ENCODE measurements around the gene TAC3. TPM values are rescaled to one million over a fixed set of nuclear protein-coding genes. Genes with fewer than 3 reads are reported as not detected.
"Not testable (repeated sequence)": the region's sequence is repeated elsewhere in the genome, so short reads cannot be mapped to it uniquely, and the experiment has no call there.

Gene TAC3
- total and polyA plus RNA-seq, 8 donors = 0.31 to 1.1 (median 0.73) TPM; not detected in 2

DNA sequence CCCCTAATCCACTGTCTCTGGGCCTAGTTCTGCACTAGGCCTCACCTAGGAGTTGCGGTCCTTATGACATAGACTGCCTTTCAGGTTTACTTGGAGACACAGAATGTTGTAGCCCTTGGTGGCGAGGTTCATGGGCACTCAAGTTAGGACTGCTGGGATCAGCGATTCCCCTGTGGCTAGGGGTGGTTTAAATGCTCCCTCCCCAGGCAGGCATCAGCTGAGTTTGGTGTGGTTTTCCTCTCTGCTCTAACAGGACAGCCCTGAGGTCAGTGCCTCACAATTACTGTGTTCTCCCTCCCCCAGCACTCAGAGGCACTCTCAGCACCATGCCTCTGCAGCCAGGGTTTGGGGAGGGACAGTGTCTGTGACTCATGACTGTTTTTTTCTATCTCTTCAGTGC is 36.7 kb downstream of the TAC3 start:
- Histone ChIP-seq H3K27me3 (no peaks in the 10 kb centered on the region), H3K36me3 (no peaks in the 10 kb centered on the region), H3K9me3 (no peaks in the 10 kb centered on the region), H3K27ac (no peak overlapping the region), H3K4me3 (no peak overlapping the region), H3K4me1 (no peaks in the 10 kb centered on the region)
- ATAC-seq = peak; percentile 56
- intact Hi-C loops (cut with DNase I) = no loop called here
- DNase-seq = no peak
- TF ChIP-seq, protein P1, sequence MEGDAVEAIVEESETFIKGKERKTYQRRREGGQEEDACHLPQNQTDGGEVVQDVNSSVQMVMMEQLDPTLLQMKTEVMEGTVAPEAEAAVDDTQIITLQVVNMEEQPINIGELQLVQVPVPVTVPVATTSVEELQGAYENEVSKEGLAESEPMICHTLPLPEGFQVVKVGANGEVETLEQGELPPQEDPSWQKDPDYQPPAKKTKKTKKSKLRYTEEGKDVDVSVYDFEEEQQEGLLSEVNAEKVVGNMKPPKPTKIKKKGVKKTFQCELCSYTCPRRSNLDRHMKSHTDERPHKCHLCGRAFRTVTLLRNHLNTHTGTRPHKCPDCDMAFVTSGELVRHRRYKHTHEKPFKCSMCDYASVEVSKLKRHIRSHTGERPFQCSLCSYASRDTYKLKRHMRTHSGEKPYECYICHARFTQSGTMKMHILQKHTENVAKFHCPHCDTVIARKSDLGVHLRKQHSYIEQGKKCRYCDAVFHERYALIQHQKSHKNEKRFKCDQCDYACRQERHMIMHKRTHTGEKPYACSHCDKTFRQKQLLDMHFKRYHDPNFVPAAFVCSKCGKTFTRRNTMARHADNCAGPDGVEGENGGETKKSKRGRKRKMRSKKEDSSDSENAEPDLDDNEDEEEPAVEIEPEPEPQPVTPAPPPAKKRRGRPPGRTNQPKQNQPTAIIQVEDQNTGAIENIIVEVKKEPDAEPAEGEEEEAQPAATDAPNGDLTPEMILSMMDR (IDR thresholded peaks at IDR 0.05) = no peak

DNA sequence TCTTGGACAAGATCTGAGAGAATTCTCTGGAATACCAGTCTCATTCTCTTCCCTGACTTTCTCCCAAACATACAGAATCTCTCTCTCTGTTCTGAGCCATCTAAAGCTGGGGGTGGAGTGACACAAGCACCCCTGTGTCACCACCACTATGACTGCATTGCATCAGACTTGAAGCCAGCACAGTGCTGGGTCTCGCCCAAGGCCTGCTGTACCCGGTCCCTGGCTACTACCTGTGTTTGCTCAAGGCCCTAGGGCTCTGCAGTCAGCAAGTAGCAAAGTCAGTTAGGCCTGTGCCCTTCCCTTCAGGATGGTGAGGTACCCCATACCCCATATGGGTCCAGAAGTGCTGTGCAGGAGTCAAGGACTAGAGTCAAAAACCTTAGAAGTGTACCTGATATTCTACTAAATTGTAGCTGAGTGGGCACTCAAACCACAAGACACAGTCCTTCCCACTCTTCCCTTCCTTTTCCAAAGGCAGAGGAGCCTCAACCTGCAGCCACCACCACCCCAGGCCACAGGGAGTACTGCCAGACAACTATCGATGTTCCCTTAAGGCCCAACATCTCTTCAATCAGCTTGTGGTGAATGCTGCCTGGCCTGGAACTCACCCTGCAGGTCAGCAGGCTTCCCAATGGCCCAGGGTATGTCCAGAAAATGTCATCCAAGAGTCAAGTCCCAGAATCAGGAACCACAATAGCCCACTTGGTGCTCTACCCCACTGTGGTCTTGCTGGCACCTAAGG is 37.8 kb downstream of the TAC3 start:
- ATAC-seq = peak; percentile 23
- no peaks in the 10 kb centered on the region for H3K9me3 ChIP-seq
- intact Hi-C loops (cut with DNase I) = no loop called here

DNA sequence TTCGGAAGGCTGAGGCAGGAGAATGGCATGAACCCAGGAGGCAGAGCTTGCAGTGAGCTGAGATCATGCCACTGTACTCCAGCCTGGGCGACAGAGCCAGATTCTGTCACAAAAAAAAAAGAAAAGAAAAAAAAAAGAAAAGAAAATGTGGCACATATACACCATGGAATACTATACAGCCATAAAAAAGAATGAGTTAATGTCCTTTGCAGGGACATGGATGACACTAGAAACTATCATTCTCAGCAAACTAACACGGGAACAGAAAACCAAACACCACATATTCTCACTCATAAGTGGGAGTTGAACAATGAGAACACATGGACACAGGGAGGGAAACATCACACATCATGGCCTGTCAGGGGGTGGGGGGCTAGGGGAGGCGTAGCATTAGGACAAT is 39.0 kb downstream of the TAC3 start:
- H3K36me3 ChIP-seq; H3K4me3 ChIP-seq; ATAC-seq; DNase-seq; H3K9me3 ChIP-seq; H3K4me1 ChIP-seq; H3K27ac ChIP-seq; H3K27me3 ChIP-seq; intact Hi-C loops (cut with DNase I): not testable (repeated sequence)

More for the DNA sequence above, 37.8 kb downstream of the TAC3 start:
- Histone ChIP-seq H3K27ac (no peak overlapping the region), H3K36me3 (no peaks in the 10 kb centered on the region), H3K4me3 (no peak overlapping the region), H3K4me1 (no peaks in the 10 kb centered on the region), H3K27me3 (no peaks in the 10 kb centered on the region)
- TF ChIP-seq, protein P1 (IDR thresholded peaks at IDR 0.05) = no peak
- no peak for DNase-seq

DNA sequence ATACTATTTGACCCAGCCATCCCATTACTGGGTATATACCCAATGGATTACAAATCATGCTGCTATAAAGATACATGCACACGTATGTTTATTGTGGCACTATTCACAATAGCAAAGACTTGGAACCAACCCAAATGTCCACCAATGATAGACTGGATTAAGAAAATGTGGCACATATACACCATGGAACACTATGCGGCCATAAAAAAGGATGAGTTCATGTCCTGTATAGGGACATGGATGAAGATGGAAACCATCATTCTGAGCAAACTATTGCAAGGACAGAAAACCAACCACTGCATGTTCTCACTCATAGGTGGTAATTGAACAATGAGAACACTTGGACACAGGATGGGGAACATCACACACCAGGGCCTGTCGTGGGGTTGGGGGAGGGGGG is 42.1 kb downstream of the TAC3 start:
- ATAC-seq; H3K4me3 ChIP-seq; H3K27ac ChIP-seq; H3K9me3 ChIP-seq; H3K4me1 ChIP-seq; DNase-seq; H3K27me3 ChIP-seq; intact Hi-C loops (cut with DNase I); H3K36me3 ChIP-seq: not testable (repeated sequence)

DNA sequence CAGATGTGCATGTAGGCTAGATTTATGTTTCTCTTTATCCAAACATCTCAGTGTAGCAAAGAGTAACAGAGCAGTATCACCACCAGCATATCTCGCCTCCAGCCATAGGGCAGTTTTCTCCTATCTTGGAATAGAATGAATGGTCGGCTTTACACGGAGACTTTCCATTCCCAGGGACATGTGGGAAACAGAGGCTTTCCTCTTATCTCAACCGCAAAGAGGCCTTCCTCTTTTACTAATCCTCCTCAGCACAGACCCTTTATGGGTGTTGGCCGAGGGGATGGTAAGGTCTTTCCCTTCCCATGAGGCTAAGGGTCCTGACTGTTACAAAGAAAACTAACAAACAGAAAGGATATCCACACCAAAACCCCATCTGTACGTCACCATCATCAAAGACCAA is 47.4 kb downstream of the TAC3 start:
- H3K9me3 ChIP-seq; ATAC-seq; intact Hi-C loops (cut with DNase I); H3K27me3 ChIP-seq; H3K27ac ChIP-seq; H3K4me3 ChIP-seq; H3K36me3 ChIP-seq; H3K4me1 ChIP-seq; DNase-seq: not testable (repeated sequence)

DNA sequence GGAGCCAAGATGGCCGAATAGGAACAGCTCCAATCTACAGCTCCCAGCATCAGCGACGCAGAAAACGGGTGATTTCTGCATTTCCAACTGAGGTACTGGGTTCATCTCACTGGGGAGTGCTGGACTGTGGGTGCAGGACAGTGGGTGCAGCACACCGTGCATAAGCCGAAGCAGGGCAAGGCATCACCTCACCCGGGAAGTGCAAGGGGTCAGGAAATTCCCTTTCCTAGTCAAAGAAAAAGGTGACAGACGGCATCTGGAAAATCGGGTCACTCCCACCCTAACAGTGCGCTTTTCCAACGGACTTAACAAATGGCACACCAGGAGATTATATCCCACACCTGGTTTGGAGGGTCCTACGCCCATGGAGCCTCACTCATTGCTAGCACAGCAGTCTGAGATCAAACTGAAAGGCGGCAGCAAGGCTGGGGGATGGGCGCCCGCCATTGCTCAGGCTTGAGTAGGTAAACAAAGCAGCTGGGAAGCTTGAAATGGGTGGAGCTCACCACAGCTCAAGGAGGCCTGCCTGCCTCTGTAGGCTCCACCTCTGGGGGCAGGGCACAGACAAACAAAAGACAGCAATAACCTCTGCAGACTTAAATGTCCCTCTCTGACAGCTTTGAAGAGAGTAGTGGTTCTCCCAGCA is 50.2 kb downstream of the TAC3 start:
- H3K4me3 ChIP-seq; ATAC-seq; H3K27ac ChIP-seq; H3K27me3 ChIP-seq; intact Hi-C loops (cut with DNase I); H3K4me1 ChIP-seq; H3K9me3 ChIP-seq; H3K36me3 ChIP-seq: not testable (repeated sequence)
- peak in 1 of 4 donors; percentile 66 for DNase-seq

DNA sequence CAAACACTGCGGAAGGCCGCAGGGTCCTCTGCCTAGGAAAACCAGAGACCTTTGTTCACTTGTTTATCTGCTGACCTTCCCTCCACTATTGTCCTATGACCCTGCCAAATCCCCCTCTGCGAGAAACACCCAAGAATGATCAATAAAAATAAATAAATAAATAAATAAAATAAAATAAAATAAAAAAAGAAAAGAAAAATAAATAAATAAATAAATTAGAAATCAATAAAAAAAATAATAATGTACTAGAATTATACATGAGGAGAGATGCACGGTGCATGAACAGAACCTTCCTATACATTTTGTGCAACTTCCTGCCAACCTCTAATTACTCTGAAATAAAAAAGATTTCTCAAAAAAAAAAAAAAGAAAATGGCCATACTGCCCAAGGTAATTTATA is 51.2 kb downstream of the TAC3 start:
- intact Hi-C loops (cut with DNase I); H3K36me3 ChIP-seq; ATAC-seq; H3K4me3 ChIP-seq; DNase-seq; H3K27ac ChIP-seq; H3K27me3 ChIP-seq; H3K4me1 ChIP-seq; H3K9me3 ChIP-seq: not testable (repeated sequence)

DNA sequence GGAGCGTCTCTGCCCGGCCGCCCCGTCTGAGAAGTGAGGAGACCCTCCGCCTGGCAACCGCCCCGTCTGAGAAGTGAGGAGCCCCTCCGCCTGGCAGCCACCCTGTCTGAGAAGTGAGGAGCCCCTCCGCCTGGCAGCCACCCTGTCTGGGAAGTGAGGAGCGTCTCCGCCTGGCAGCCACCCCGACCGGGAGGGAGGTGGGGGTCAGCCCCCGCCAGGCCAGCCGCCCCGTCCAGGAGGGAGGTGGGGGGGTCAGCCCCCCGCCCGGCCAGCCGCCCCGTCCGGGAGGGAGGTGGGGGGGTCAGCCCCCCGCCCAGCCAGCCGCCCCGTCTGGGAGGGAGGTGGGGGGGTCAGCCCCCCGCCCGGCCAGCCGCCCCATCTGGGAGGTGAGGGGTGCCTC is 52.8 kb downstream of the TAC3 start:
- ATAC-seq; H3K4me3 ChIP-seq; intact Hi-C loops (cut with DNase I); H3K27ac ChIP-seq; H3K9me3 ChIP-seq; H3K27me3 ChIP-seq; H3K36me3 ChIP-seq; H3K4me1 ChIP-seq: not testable (repeated sequence)
- DNase-seq = peak in 1 of 4 donors; percentile 37

DNA sequence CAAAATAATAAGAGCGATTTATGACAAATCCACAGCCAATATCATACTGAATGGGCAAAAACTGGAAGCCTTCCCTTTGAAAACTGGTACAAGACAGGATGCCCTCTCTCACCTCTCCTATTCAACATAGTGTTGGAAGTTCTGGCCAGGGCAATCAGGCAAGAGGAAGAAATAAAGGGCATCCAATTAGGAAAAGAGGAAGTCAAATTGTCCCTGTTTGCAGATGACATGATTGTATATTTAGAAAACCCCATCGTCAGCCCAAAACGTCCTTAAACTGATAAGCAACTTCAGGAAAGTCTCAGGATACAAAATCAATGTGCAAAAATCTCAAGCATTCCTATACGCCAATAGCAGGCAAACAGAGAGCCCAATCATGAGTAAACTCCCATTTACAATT is 54.1 kb downstream of the TAC3 start:
- H3K9me3 ChIP-seq = peaks cover 0 to 14% of the 10 kb centered on the region in 2 donors
- H3K36me3 ChIP-seq; DNase-seq; H3K4me3 ChIP-seq; H3K27ac ChIP-seq; intact Hi-C loops (cut with DNase I); H3K4me1 ChIP-seq; H3K27me3 ChIP-seq; ATAC-seq: not testable (repeated sequence)

Data from left lung (tissue), 10 donors.